ENCODE measurements around the gene DVL2. TPM values are rescaled to one million over a fixed set of nuclear protein-coding genes. Genes with fewer than 3 reads are reported as not detected.

DVL2 gene
- total and polyA plus RNA-seq, 2 of the 13 experiments (the other 11 are each of a cell fraction or from before 2014, with no cell fraction given), result 5.7 to 38.2 TPM

- TF ChIP-seq, protein P1, sequence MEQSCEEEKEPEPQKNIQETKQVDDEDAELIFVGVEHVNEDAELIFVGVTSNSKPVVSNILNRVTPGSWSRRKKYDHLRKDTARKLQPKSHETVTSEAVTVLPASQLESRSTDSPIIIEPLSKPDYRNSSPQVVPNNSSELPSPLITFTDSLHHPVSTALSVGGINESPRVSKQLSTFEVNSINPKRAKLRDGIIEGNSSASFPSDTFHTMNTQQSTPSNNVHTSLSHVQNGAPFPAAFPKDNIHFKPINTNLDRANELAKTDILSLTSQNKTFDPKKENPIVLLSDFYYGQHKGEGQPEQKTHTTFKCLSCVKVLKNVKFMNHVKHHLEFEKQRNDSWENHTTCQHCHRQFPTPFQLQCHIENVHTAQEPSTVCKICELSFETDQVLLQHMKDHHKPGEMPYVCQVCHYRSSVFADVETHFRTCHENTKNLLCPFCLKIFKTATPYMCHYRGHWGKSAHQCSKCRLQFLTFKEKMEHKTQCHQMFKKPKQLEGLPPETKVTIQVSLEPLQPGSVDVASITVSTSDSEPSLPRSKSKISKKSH (CRISPR knock-in tag; IDR thresholded peaks at IDR 0.05; ENCODE audit: borderline replicate concordance), result no peak; the same call in 1 of the 2 replicates
- TF ChIP-seq HNRNPLL (IDR thresholded peaks at IDR 0.05; ENCODE audit: low read depth, low read length, poor library complexity, severe bottlenecking) (no peak), MBD4 (IDR thresholded peaks at IDR 0.05; ENCODE audit: borderline replicate concordance, low read length) (no peak), ZNF33A (CRISPR knock-in tag; IDR thresholded peaks at IDR 0.05; ENCODE audit: borderline replicate concordance) (no peak), CBX2 (IDR thresholded peaks at IDR 0.05; ENCODE audit: low read depth, low read length) (no peak), CBX2 (CRISPR knock-in tag; IDR thresholded peaks at IDR 0.05; ENCODE audit: low read depth) (no peak), MXD3 (CRISPR knock-in tag; IDR thresholded peaks at IDR 0.05) (peak; percentile 27; the same call in 1 of the 2 replicates), ZNF362 (CRISPR knock-in tag; IDR thresholded peaks at IDR 0.05; ENCODE audit: borderline replicate concordance) (0 out of 2 replicates have a peak, but pooled peaks have one; percentile 10), NONO (IDR thresholded peaks at IDR 0.05) (no peak), NONO (CRISPR knock-in tag; conservative IDR thresholded peaks at IDR 0.05) (peak; percentile 71), XRCC5 (optimal IDR thresholded peaks at IDR 0.05; ENCODE audit: low read length) (peak; percentile 93), TBP (CRISPR knock-in tag; IDR thresholded peaks at IDR 0.05) (no peak), ISX (CRISPR knock-in tag; conservative IDR thresholded peaks at IDR 0.05) (no peak), HOXA3 (CRISPR knock-in tag; IDR thresholded peaks at IDR 0.05) (peak; percentile 73)
- TF ChIP-seq, protein P2, sequence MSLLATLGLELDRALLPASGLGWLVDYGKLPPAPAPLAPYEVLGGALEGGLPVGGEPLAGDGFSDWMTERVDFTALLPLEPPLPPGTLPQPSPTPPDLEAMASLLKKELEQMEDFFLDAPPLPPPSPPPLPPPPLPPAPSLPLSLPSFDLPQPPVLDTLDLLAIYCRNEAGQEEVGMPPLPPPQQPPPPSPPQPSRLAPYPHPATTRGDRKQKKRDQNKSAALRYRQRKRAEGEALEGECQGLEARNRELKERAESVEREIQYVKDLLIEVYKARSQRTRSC (CRISPR knock-in tag; IDR thresholded peaks at IDR 0.05; ENCODE audit: low read depth), result no peak
- TF ChIP-seq, protein P3, sequence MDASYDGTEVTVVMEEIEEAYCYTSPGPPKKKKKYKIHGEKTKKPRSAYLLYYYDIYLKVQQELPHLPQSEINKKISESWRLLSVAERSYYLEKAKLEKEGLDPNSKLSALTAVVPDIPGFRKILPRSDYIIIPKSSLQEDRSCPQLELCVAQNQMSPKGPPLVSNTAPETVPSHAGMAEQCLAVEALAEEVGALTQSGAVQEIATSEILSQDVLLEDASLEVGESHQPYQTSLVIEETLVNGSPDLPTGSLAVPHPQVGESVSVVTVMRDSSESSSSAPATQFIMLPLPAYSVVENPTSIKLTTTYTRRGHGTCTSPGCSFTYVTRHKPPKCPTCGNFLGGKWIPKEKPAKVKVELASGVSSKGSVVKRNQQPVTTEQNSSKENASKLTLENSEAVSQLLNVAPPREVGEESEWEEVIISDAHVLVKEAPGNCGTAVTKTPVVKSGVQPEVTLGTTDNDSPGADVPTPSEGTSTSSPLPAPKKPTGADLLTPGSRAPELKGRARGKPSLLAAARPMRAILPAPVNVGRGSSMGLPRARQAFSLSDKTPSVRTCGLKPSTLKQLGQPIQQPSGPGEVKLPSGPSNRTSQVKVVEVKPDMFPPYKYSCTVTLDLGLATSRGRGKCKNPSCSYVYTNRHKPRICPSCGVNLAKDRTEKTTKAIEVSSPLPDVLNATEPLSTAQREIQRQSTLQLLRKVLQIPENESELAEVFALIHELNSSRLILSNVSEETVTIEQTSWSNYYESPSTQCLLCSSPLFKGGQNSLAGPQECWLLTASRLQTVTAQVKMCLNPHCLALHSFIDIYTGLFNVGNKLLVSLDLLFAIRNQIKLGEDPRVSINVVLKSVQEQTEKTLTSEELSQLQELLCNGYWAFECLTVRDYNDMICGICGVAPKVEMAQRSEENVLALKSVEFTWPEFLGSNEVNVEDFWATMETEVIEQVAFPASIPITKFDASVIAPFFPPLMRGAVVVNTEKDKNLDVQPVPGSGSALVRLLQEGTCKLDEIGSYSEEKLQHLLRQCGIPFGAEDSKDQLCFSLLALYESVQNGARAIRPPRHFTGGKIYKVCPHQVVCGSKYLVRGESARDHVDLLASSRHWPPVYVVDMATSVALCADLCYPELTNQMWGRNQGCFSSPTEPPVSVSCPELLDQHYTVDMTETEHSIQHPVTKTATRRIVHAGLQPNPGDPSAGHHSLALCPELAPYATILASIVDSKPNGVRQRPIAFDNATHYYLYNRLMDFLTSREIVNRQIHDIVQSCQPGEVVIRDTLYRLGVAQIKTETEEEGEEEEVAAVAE (CRISPR knock-in tag; IDR thresholded peaks at IDR 0.05; ENCODE audit: borderline replicate concordance), result peak; percentile 80
- TF ChIP-seq, protein P4, sequence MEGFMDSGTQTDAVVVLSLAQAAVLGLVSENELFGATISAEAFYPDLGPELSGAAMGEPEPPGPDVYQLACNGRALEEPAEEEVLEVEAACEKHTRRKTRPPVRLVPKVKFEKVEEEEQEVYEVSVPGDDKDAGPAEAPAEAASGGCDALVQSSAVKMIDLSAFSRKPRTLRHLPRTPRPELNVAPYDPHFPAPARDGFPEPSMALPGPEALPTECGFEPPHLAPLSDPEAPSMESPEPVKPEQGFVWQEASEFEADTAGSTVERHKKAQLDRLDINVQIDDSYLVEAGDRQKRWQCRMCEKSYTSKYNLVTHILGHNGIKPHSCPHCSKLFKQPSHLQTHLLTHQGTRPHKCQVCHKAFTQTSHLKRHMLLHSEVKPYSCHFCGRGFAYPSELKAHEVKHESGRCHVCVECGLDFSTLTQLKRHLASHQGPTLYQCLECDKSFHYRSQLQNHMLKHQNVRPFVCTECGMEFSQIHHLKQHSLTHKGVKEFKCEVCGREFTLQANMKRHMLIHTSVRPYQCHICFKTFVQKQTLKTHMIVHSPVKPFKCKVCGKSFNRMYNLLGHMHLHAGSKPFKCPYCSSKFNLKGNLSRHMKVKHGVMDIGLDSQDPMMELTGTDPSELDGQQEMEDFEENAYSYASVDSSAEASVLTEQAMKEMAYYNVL (CRISPR knock-in tag; IDR thresholded peaks at IDR 0.05; ENCODE audit: borderline replicate concordance), result peak; percentile 60
These were observed 54.7 kb downstream of the DVL2 start, which contains the start of gene ASGR1 (continued) for GRCh38 chr17:7179317-7180254.

All from HepG2 (cell line).